ENCODE measurements around the gene EFCAB6. TPM values are rescaled to one million over a fixed set of nuclear protein-coding genes. Genes with fewer than 3 reads are reported as not detected.

EFCAB6 gene
- total and polyA plus RNA-seq, 2 donors (not counting 1 experiment from before 2014, with no cell fraction given), result 0.07 to 0.10 TPM

DNA sequence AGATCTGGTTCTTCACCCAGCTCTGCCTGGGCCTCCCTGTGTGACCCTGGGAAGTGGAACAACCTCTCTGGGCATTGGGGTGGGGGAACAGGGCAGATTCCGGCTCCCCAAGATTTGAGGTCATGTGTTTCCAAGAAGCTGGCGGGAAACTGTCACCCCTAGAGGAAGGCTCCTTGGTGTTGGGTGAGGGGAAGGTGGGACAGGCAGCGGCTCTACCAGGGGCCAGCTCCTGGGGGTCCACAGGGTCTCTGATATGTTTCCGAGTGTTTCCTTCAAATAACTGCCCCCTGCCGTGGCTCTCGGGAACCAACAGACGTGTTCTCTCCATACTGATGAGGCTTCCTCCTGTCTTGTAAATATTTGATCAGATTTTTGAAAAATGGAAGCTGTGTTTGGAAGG, 321.8 kb downstream of the EFCAB6 start:
- H3K9me3 ChIP-seq (ENCODE audit: control extremely low read depth in 1 of 3, control insufficient read depth in 2 of 3, insufficient read depth in 1 of 3, low read length in 2 of 3), result peaks cover 0 to 8% (median 0%) of the 10 kb centered on the region in 3 donors
- ChIA-PET POLR2A (no interaction called here), CTCF (no interaction called here)
- H3K27me3 ChIP-seq (replicated peaks in 1 of 4; ENCODE audit: control extremely low read depth in 1 of 4, control insufficient read depth in 3 of 4, insufficient read depth in 4 of 4, low read length in 3 of 4), result no peaks in the 10 kb centered on the region
- Mint-ChIP-seq H3K4me3 (no peak overlapping the region), H3K27ac (no peak overlapping the region), H3K9me3 (ENCODE audit: insufficient read depth) (no peaks in the 10 kb centered on the region), H3K4me1 (no peaks in the 10 kb centered on the region), H3K27me3 (peaks cover 10% of the 10 kb centered on the region)
- WGBS (ENCODE audit: insufficient coverage), result 100% methylated on average over 4 of the region's 7 CpGs
- no peaks in the 10 kb centered on the region for H3K36me3 ChIP-seq (replicated peaks in 1 of 2; ENCODE audit: control extremely low read depth in 1 of 2, control insufficient read depth in 1 of 2, extremely low read depth in 1 of 2, insufficient read depth in 2 of 2, low read length in 1 of 2)
- no peak overlapping the region for H3K4me2 ChIP-seq (replicated peaks; ENCODE audit: low read depth, low read length, poor library complexity, severe bottlenecking)
- DNase-seq (no peak), ATAC-seq (ENCODE audit: low read depth) (no peak)
- no peaks in the 10 kb centered on the region for H4K20me1 ChIP-seq (ENCODE audit: control insufficient read depth, insufficient read depth, low read length, poor library complexity, severe bottlenecking)
- H3K4me3 ChIP-seq (ENCODE audit: control extremely low read depth in 1 of 5, extremely low read depth in 1 of 5, insufficient read depth in 1 of 5, low read depth in 2 of 5, low read length in 4 of 5), result no peak overlapping the region
- no peak overlapping the region for H3K9ac ChIP-seq (ENCODE audit: low read length)
- intact Hi-C loops (cut with micrococcal nuclease), result no loop called here
- TF ChIP-seq, protein P1, sequence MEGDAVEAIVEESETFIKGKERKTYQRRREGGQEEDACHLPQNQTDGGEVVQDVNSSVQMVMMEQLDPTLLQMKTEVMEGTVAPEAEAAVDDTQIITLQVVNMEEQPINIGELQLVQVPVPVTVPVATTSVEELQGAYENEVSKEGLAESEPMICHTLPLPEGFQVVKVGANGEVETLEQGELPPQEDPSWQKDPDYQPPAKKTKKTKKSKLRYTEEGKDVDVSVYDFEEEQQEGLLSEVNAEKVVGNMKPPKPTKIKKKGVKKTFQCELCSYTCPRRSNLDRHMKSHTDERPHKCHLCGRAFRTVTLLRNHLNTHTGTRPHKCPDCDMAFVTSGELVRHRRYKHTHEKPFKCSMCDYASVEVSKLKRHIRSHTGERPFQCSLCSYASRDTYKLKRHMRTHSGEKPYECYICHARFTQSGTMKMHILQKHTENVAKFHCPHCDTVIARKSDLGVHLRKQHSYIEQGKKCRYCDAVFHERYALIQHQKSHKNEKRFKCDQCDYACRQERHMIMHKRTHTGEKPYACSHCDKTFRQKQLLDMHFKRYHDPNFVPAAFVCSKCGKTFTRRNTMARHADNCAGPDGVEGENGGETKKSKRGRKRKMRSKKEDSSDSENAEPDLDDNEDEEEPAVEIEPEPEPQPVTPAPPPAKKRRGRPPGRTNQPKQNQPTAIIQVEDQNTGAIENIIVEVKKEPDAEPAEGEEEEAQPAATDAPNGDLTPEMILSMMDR (IDR thresholded peaks at IDR 0.05), result no peak
- no peak for TF ChIP-seq EZH2 (IDR thresholded peaks at IDR 0.05; ENCODE audit: borderline replicate concordance, insufficient read depth, low read depth, low read length, poor library complexity, severe bottlenecking)
- H2AFZ ChIP-seq (ENCODE audit: insufficient read depth, low read depth, low read length, poor library complexity, severe bottlenecking), result no peak overlapping the region
- no peaks in the 10 kb centered on the region for H3K79me2 ChIP-seq (ENCODE audit: control insufficient read depth, insufficient read depth, low read length)
- no peak overlapping the region for H3K27ac ChIP-seq (ENCODE audit: low read length in 2 of 2)
- no peaks in the 10 kb centered on the region for H3K4me1 ChIP-seq (ENCODE audit: control insufficient read depth in 2 of 2, insufficient read depth in 2 of 2, low read length in 2 of 2)

GRCh38 chr22:43488937-43489336, 323.2 kb downstream of the EFCAB6 start:
- no peaks in the 10 kb centered on the region for H3K27me3 ChIP-seq (replicated peaks in 1 of 4; ENCODE audit: control extremely low read depth in 1 of 4, control insufficient read depth in 3 of 4, insufficient read depth in 4 of 4, low read length in 3 of 4)
- no peaks in the 10 kb centered on the region for H3K79me2 ChIP-seq (ENCODE audit: control insufficient read depth, insufficient read depth, low read length)
- no peak overlapping the region for H3K4me2 ChIP-seq (replicated peaks; ENCODE audit: low read depth, low read length, poor library complexity, severe bottlenecking)
- no peak overlapping the region for H3K27ac ChIP-seq (ENCODE audit: low read length in 2 of 2)
- H3K4me1 ChIP-seq (ENCODE audit: control insufficient read depth in 2 of 2, insufficient read depth in 2 of 2, low read length in 2 of 2), result no peaks in the 10 kb centered on the region
- H3K36me3 ChIP-seq (replicated peaks in 1 of 2; ENCODE audit: control extremely low read depth in 1 of 2, control insufficient read depth in 1 of 2, extremely low read depth in 1 of 2, insufficient read depth in 2 of 2, low read length in 1 of 2), result no peaks in the 10 kb centered on the region
- no peak overlapping the region for H3K4me3 Mint-ChIP-seq
- no peak overlapping the region for H3K27ac Mint-ChIP-seq
- 81% methylated on average over 10 of the region's 10 CpGs for WGBS (ENCODE audit: insufficient coverage)
- no peak overlapping the region for H3K4me3 ChIP-seq (ENCODE audit: control extremely low read depth in 1 of 5, extremely low read depth in 1 of 5, insufficient read depth in 1 of 5, low read depth in 2 of 5, low read length in 4 of 5)
- ATAC-seq (ENCODE audit: low read depth) (no peak), DNase-seq (no peak)
- no peaks in the 10 kb centered on the region for H3K9me3 Mint-ChIP-seq (ENCODE audit: insufficient read depth)
- no peak overlapping the region for H2AFZ ChIP-seq (ENCODE audit: insufficient read depth, low read depth, low read length, poor library complexity, severe bottlenecking)
- peaks cover 10% of the 10 kb centered on the region for H3K27me3 Mint-ChIP-seq
- H4K20me1 ChIP-seq (ENCODE audit: control insufficient read depth, insufficient read depth, low read length, poor library complexity, severe bottlenecking), result no peaks in the 10 kb centered on the region
- TF ChIP-seq EZH2 (IDR thresholded peaks at IDR 0.05; ENCODE audit: borderline replicate concordance, insufficient read depth, low read depth, low read length, poor library complexity, severe bottlenecking), result no peak
- TF ChIP-seq, protein P1 (IDR thresholded peaks at IDR 0.05), result no peak
- intact Hi-C loops (cut with micrococcal nuclease), result no loop called here
- ChIA-PET CTCF (no interaction called here), POLR2A (no interaction called here)
- no peaks in the 10 kb centered on the region for H3K4me1 Mint-ChIP-seq
- no peak overlapping the region for H3K9ac ChIP-seq (ENCODE audit: low read length)
- peaks cover 0 to 8% (median 0%) of the 10 kb centered on the region in 3 donors for H3K9me3 ChIP-seq (ENCODE audit: control extremely low read depth in 1 of 3, control insufficient read depth in 2 of 3, insufficient read depth in 1 of 3, low read length in 2 of 3)
